Measurements from ENCODE around the gene OXSR1.
"Not testable (repeated sequence)": the region's sequence is repeated elsewhere in the genome, so short reads cannot be mapped to it uniquely, and the experiment has no call there.

The OXSR1 gene

DNA sequence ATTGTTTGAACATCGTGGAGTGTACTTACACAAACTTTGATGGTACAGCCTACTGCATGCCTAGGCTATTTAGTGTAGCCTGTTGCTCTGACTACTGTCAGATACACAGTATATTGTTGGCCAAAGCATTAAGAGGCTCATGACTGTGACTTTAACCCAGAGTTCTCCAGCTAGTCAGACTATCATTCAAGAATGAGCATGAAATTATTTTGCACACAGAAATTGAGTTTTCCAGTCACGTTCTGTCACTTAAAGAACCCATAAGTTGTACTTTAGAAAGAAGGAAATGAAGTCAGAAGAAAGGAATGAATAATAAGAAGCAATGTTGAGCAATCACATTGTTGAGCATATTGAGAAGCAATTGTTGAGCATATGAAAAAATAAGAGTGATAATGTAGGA lies 62.7 kb downstream of the OXSR1 start:
- DNase-seq (ENCODE audit: low read depth): no peak

GRCh38 chr3:38229036-38229435 lies 63.7 kb downstream of the OXSR1 start:
- DNase-seq (ENCODE audit: low read depth): no peak

GRCh38 chr3:38232701-38233100 lies 67.4 kb downstream of the OXSR1 start:
- DNase-seq (ENCODE audit: low read depth): no peak

- DNase-seq (ENCODE audit: low read depth): no peak
Measured at GRCh38 chr3:38235466-38235865, 70.1 kb downstream of the OXSR1 start.

DNA sequence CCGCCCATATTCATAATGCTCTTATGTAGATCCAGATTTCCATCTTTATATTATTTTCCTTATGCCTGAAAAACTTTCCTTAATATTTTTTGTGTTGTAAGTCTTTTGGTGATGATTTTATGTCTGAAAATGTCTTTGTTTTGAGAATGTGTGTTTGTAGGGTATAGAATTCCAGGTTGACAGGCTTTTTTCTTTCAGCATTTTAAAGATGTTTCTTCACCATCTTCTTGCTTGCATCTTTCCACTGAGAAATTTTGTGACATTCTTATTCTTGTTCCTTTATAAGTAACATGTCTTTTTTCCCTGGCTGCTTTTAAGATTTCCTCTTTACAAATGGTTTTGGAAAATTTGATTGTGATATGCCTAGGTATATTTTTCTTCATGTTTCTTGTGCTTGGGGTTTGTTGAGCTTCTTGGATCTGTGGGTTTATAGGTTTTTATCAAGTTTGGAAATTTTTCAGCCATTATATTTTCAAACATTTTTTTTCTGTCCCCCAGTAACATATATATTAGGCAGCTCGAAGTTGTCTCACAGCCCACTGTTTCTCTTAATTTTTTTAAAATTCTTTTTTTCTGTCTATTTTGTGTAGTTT lies 73.2 kb downstream of the OXSR1 start:
- no peak for DNase-seq (ENCODE audit: low read depth)

DNA sequence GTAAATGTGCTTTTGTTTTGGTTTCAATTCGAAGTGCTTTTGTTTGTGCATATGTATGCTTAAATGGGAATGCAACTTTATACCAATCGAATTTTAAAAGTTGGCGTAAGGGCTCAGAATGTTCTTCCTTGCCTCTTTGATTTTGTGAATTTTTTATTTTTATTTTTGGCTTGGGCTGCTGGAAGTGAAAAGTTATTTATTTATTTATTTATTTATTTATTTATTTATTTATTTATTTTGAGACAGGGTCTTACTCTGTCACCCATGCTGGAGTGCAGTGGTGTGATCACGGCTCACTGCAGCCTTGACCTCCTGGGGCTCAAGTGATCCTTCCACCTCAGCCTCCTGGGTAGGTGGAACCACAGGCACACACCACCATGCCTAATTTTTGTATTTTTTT lies 77.5 kb downstream of the OXSR1 start:
- not testable (repeated sequence) for DNase-seq (ENCODE audit: low read depth)

- no peak for DNase-seq (ENCODE audit: low read depth)
Measured at GRCh38 chr3:38245930-38246329, 80.6 kb downstream of the OXSR1 start.

DNA sequence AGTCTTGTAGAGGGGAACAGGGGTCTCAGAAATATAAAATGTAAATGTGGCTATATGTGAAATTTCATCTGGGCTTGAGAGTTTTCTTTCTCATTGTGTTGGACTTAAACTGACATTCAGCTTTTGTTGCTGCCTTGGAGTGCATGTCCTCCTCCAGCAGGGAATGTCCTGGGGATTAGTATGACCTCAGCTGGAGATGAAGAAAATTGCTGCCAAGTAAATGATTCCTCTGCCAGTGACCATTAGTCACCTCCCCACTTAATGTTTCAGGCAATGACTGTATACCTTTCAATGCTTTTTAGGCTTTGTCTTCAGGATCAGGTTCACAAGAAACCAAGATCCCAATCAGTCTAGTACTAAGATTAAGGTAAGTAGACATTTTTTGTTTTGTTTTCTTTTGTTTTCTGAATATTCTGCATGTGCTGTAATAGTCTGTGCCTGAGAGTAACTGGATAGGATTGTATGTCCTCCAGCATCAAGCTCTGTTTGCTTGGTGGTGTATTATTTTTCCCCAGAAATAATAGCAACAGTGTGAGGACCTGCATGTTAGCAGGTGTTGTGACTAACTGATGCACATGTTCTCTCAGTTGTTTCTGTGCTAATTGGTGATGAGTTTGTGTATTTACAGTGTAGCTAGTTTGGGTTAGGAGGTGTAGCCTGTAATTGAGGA lies 82.2 kb downstream of the OXSR1 start:
- DNase-seq (ENCODE audit: low read depth): no peak

GRCh38 chr3:38250198-38250597 lies 84.9 kb downstream of the OXSR1 start:
- no peak for DNase-seq (ENCODE audit: low read depth)

GRCh38 chr3:38251197-38251596 lies 85.9 kb downstream of the OXSR1 start:
- no peak for DNase-seq (ENCODE audit: low read depth)

DNA sequence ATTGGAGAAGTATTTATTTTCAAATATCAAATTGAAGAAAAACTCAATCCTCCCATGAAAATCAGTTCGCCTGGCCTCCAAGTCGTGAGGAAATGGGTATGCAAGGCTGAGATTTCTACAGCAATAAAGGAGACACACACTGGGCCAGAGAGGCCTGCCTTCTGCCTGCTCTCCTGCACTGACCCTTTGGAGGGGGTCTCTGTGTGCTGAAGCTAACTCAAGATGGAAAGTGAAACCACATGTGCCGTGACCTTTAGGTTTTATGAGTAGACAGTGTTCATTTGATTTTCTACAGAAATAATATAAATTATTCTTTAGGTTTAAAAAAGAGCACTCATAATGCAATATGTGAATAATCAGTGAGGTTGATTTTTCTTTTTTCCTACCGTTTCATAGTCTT lies 88.4 kb downstream of the OXSR1 start:
- DNase-seq (ENCODE audit: low read depth): no peak

- no peak for DNase-seq (ENCODE audit: low read depth)
Measured at GRCh38 chr3:38254872-38255271, 89.5 kb downstream of the OXSR1 start.

DNA sequence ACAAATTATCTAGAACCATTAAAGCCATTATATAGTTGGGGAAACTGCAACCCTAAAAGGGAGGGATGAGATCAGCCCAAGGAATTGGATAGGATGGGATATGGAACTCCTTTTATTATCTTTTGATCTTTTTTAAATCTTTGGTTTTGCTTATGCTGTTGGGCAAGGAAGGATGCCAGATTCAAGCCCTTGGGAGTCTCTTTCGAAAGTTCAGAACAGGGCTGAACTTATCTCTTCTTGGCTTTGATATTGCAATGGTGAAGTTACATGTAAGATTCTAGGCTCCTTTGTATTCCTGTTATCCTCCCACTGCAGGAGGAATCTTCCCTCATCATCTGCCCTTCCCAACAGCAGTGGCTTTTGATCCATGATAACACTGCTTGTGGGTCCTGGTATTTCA lies 90.3 kb downstream of the OXSR1 start:
- DNase-seq (ENCODE audit: low read depth): no peak

- no peak for DNase-seq (ENCODE audit: low read depth)
Measured at GRCh38 chr3:38257583-38257982, 92.2 kb downstream of the OXSR1 start.

- no peak for DNase-seq (ENCODE audit: low read depth)
Measured at GRCh38 chr3:38260474-38260873, 95.1 kb downstream of the OXSR1 start.

GRCh38 chr3:38264353-38264771 lies 99.0 kb downstream of the OXSR1 start:
- DNase-seq (ENCODE audit: low read depth): no peak

DNA sequence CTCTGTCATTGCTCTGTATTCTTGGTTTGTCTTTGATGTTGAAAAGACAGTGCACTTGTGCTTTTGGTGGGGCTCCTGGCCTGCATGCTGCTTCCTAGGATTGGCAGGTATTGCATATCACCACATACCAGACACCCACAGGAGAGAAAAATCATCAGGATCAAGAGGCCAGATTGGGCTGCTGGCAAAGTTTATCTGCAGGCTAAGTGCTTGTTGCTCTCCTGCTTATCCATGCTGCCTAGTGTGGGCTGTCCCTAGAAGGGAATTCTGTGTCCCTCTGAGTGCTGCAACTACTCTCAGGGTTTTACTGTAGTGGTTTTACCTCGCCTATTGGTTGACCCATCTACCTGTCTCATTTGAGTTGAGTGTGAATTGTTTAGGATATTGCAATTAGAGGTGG lies 99.4 kb downstream of the OXSR1 start:
- DNase-seq (ENCODE audit: low read depth): no peak

GRCh38 chr3:38265604-38266307 lies 100.4 kb downstream of the OXSR1 start, which contains the start of gene SLC22A13:
Gene SLC22A13 (plus strand): TSS chr3:38265812. CDS start chr3:38265861, 49 bp downstream.
- no peak for DNase-seq (ENCODE audit: low read depth)

- no peak for DNase-seq (ENCODE audit: low read depth)
Measured at GRCh38 chr3:38266810-38267209, 101.5 kb downstream of the OXSR1 start.

DNA sequence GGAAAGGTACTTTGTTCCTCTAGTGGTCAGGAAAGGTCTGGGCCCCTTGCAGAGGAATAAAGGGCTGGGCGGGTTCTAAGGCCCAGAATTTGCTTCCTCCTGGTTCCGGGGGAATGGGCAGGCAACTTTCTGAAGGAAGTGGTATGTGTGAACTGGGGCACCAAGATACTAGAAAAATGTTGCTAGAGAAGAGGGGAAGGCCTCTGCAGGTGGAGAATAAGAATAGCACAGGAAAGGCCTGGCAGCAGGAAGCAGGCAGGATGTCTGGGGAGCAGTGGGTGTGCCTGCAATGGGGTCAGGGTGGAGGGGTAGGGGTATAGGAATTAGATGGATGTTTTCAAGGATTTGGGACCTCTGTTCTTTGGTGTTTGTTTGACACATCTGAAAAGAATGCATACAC lies 102.3 kb downstream of the OXSR1 start:
- no peak for DNase-seq (ENCODE audit: low read depth)

DNA sequence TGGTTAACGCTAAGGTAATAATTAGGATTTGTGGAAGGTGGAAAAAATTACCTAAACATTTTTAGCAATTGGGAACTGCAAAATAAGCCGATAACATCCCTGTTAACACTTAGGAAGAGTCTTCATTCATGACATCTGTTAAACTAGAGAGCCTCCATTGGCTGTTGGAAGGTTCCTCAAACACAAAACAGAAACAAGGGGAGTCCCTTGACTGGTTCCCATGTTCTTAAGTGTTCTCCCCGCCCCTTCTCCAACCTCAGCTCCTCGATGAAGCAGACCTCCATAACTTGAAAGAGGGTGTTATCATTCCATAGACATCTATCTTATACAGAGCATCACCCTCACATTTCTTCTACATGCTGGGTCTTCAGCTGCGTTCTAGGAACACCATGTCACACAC lies 102.8 kb downstream of the OXSR1 start:
- DNase-seq (ENCODE audit: low read depth): no peak

DNA sequence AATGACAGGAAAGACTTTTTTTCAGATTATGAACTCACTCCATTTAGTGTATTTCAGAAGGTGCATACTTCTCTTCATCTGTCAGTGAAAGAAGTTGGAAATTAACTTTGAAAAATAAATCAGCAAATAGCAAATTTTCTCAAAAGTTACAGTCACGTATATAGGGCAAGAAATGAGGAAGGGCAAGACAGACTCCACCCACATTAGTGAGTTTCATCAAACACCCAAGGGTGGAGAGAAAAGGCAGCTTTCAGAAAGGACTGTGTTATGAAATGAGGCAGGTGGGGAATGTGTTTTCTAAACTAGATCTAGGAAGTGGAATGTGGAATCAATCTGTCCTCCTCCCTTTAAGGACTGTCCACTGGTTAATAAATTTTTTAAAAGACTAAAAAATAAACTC lies 103.2 kb downstream of the OXSR1 start:
- no peak for DNase-seq (ENCODE audit: low read depth)

DNA sequence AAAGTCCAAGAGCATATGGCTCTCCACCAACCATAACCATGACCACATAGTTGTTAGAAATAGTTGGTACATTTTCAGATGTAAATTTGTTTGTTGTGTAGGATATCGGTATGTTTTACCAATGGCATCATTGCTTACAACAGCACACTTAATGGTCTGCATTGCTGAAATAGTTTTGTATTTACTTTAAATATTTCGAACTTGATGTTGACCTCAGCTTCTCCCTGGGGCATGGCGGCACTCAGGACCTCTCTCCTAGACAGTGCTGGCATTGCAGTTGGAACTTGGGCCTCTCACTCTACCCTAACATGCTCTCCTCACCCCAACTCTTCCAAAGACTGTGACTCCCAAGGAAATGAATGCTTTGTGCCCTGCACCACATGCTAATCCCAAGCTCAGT lies 105.3 kb downstream of the OXSR1 start:
- no peak for DNase-seq (ENCODE audit: low read depth)
